ENCODE data around the gene HNRNPUL1.

DNA sequence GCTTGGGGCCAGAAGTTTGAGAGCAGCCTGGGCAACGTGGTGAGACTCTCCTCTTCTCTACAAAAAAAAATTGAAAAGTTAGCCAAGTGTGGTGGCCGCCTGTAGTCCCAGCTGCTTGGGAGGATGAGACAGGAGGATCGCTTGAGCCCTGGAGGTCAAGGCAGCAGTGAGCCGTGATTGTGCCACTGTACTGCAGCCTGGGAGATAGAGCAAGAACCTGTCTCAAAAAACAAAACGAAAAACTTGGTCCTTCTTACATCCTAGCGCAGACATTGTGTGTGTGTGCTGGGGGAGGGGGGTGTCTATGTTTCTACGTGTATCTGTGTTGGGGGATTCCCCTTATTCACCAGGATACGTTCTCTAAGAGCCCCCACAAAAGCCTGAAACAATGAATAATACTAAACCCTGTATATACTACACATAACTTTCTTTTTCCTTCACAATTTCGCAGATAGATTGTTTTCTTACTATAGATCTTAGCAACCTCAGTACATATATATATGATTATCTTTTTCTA lies 37.2 kb upstream of the HNRNPUL1 start:
- TF ChIP-seq, protein P1, sequence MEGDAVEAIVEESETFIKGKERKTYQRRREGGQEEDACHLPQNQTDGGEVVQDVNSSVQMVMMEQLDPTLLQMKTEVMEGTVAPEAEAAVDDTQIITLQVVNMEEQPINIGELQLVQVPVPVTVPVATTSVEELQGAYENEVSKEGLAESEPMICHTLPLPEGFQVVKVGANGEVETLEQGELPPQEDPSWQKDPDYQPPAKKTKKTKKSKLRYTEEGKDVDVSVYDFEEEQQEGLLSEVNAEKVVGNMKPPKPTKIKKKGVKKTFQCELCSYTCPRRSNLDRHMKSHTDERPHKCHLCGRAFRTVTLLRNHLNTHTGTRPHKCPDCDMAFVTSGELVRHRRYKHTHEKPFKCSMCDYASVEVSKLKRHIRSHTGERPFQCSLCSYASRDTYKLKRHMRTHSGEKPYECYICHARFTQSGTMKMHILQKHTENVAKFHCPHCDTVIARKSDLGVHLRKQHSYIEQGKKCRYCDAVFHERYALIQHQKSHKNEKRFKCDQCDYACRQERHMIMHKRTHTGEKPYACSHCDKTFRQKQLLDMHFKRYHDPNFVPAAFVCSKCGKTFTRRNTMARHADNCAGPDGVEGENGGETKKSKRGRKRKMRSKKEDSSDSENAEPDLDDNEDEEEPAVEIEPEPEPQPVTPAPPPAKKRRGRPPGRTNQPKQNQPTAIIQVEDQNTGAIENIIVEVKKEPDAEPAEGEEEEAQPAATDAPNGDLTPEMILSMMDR (conservative IDR thresholded peaks at IDR 0.05; ENCODE audit: low read length) = no peak
- TF ChIP-seq EZH2phosphoT487 (IDR thresholded peaks at IDR 0.05; ENCODE audit: borderline replicate concordance) = no peak

All from Loucy (cell line).